Astrocyte of the cerebellum (primary cell): ENCODE data around the gene PELI1.

Experiments
- DNase-seq: peaks from one replicate; pipeline ENCODE4 v3.0.0-alpha.2; 2011; ENCODE audit warnings: low read depth
- H3K4me3 ChIP-seq: 2 replicates; pipeline ENCODE4 v1.5.1; 2011; ENCODE audit warnings: mild to moderate bottlenecking, low read depth, low read length, moderate library complexity
- CTCF ChIP-seq: IDR thresholded peaks from 2 replicates; pipeline ENCODE4 v1.5.1; 2012; ENCODE audit warnings: low read length, low read depth, moderate library complexity, mild to moderate bottlenecking; ENCODE audit errors: missing control alignments
- in situ Hi-C: cut with HindIII; loops from 2 replicates; pipeline ENCODE4 v1.10.0; 2017; ENCODE audit warnings: low sequenced_read_pairs

The PELI1 gene

GRCh38 chr2:64168756-64169155 lies 24.5 kb upstream of the PELI1 start:
- H3K4me3 ChIP-seq = no peak overlapping the region
- TF ChIP-seq CTCF = no peak
- DNase-seq = no peak
- in situ Hi-C loops = no loop called here

GRCh38 chr2:64168201-64168600 lies 24.0 kb upstream of the PELI1 start:
- no peak for TF ChIP-seq CTCF
- in situ Hi-C loops = no loop called here
- H3K4me3 ChIP-seq = no peak overlapping the region
- no peak for DNase-seq

- in situ Hi-C loops = no loop called here
- TF ChIP-seq CTCF = no peak
- DNase-seq = no peak
- H3K4me3 ChIP-seq = no peak overlapping the region
These were observed 22.6 kb upstream of the PELI1 start for GRCh38 chr2:64166637-64167420.

GRCh38 chr2:64166212-64166611 lies 22.0 kb upstream of the PELI1 start:
- in situ Hi-C loops = no loop called here
- DNase-seq = no peak
- H3K4me3 ChIP-seq = no peak overlapping the region
- no peak for TF ChIP-seq CTCF

- no peak for TF ChIP-seq CTCF
- in situ Hi-C loops = no loop called here
- no peak overlapping the region for H3K4me3 ChIP-seq
- no peak for DNase-seq
These were observed 21.5 kb upstream of the PELI1 start for GRCh38 chr2:64165706-64166105.

- in situ Hi-C loops = no loop called here
- no peak for TF ChIP-seq CTCF
- no peak overlapping the region for H3K4me3 ChIP-seq
- DNase-seq = no peak
These were observed 20.4 kb upstream of the PELI1 start for GRCh38 chr2:64164629-64165028.
